Fibroblast of skin of right quadriceps (primary cell): ENCODE measurements around the gene CAMKV.
A peak's percentile ranks its signal among the peaks of the same experiment; 100 is the strongest.
"Not testable (repeated sequence)": the region's sequence is repeated elsewhere in the genome, so short reads cannot be mapped to it uniquely, and the experiment has no call there.

Experiments
- DNase-seq: peaks from one replicate; pipeline ENCODE4 v3.0.0-alpha.2; 2013

The CAMKV gene

GRCh38 chr3:49844464-49845183 lies 25.1 kb downstream of the CAMKV start:
- no peak for DNase-seq

GRCh38 chr3:49842843-49843517 lies 26.7 kb downstream of the CAMKV start:
- DNase-seq: no peak

DNA sequence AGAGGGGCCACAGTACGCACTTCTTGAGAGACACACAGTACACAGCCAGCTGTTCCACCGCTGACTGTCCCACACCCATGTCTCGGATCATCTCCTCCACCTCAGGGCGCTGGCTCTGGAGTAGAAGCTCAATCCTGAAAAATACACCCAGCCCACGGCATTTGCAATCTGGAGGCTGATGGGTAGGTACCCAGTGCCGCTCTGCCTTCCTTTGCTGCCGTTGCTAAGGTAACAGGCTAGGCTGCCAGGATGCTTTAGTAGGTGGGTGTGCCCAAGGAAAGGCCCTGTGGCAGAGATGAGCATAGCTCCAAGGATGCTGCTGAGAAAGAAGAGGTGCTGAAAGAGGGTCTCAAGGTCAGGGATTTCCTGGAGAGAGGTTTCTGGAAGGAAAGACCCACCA lies 27.9 kb downstream of the CAMKV start:
- DNase-seq: no peak

GRCh38 chr3:49841126-49841696 lies 28.5 kb downstream of the CAMKV start:
- DNase-seq: peak; percentile 10

GRCh38 chr3:49840388-49840787 lies 29.3 kb downstream of the CAMKV start:
- DNase-seq: peak; percentile 13

DNA sequence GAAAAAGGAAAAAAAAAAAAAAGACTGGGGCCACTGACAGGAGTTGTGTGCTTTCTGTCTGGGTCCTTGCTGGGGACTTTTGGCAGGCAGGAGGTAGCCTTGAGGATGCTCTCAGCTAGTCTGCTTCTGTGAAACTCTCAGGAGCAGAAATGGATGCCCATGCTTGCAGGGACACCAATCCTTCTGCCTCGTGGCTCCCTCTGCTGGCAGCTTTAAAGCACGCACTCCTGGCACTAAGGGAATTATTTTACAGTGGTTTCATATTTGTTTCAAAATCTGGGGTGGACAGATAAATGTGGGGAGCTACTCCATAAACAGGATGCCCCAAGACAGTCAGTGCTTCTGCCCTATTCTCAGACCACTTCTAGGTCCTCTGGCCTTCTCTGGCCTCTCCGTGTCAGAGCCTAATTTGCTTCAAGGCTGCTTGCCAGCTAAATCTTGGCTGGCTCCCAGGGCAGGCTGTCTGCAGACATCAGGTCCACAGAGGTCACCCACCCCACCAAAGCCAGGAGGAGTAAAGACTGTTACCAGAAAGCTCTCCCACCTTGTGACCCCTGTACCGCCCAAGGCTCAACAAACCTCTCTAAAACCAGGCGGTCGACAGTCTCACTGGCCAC lies 30.4 kb downstream of the CAMKV start:
- DNase-seq: peak; percentile 73

GRCh38 chr3:49831341-49831740 lies 38.4 kb downstream of the CAMKV start:
- DNase-seq: no peak

DNA sequence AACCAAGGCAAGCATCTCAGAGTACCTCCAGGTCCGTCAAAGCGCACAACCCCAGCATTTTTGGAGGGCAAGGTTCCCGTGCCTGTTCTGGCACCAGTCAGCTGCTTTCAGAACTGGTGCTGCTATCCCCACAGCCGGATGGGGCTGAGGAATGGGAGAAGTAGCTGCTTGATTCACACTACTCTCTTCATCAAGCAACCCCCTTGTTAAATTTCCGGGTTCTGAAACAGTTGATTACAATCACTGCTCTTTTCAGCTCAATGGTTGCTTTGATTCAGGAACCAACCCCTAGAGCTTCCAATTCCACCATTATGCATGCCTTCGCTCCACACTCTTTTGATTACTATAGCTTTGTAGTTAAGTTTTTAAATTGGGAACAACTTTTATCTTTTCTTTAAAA lies 43.7 kb downstream of the CAMKV start:
- DNase-seq: no peak

- DNase-seq: not testable (repeated sequence)
These were observed 46.6 kb downstream of the CAMKV start for GRCh38 chr3:49823131-49823530.

GRCh38 chr3:49813497-49814174 lies 56.1 kb downstream of the CAMKV start, which contains the start of gene UBA7:
Gene UBA7, minus strand, starts transcription at chr3:49813953. Its CDS starts 166 bp downstream, at chr3:49813787.
- peak; percentile 83 for DNase-seq

DNA sequence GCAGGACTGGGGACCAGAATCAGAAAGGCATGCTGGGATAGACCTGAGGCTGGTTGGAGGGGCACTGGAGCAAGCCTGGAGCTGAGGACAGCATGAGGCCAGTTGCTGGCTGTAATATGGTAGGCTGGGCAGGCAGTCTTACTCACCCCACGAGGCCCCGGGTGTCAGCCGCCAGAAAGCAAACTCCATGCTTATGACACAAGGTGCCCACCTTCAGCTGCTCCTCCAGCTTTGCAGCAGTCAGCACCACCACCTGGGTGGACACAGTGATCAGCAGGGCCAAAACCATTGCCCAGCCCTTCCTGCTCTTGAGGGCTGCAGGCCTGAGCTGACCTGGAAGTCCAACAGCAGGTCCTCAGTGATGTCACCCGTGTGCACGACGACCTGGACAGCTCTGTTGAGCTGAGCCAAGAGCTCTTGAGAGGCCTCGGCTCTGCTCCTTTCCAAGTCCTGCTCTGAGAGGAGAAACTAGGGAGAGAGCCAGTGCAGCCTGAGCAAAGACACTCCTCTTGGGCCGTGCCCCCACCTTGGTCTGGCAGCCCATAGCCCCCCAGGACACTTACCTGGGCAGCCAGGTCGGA lies 56.7 kb downstream of the CAMKV start:
- DNase-seq: no peak
